ENCODE measurements around the gene PGAP2. TPM values are rescaled to one million over a fixed set of nuclear protein-coding genes. Genes with fewer than 3 reads are reported as not detected.

PGAP2 gene
- total RNA-seq, 2 experiments from 2014 or later = 33.1 to 36.7 TPM

- CTCF ChIA-PET = interaction anchor here (0.7 to 26.5 kb wide), 4 partner anchors 7 to 227 kb away, joined by 3 to 775 read pairs (median 112); partner anchors contain the start of gene STIM1
- DNase-seq (no peak), ATAC-seq (no peak)
- H3K27me3 Mint-ChIP-seq = no peaks in the 10 kb centered on the region
- no peaks in the 10 kb centered on the region for H3K36me3 Mint-ChIP-seq (ENCODE audit: low read depth)
- POLR2A ChIA-PET = interaction anchor here (0.6 to 1.1 kb wide), 3 partner anchors 9 to 227 kb away, joined by 3 to 4 read pairs (median 4); partner anchors contain the start of gene STIM1
- no peaks in the 10 kb centered on the region for H3K9me3 Mint-ChIP-seq
- H3K27ac Mint-ChIP-seq = peak overlapping the region; percentile 53
- no peak overlapping the region for H3K4me3 Mint-ChIP-seq
- intact Hi-C loops (cut with micrococcal nuclease) = no loop called here
- TF ChIP-seq CTCF (IDR thresholded peaks at IDR 0.05) = no peak
- H3K4me1 Mint-ChIP-seq (ENCODE audit: low read depth) = peaks cover 45% of the 10 kb centered on the region
Measured at GRCh38 chr11:3845670-3846069, 37.3 kb downstream of the PGAP2 start.

DNA sequence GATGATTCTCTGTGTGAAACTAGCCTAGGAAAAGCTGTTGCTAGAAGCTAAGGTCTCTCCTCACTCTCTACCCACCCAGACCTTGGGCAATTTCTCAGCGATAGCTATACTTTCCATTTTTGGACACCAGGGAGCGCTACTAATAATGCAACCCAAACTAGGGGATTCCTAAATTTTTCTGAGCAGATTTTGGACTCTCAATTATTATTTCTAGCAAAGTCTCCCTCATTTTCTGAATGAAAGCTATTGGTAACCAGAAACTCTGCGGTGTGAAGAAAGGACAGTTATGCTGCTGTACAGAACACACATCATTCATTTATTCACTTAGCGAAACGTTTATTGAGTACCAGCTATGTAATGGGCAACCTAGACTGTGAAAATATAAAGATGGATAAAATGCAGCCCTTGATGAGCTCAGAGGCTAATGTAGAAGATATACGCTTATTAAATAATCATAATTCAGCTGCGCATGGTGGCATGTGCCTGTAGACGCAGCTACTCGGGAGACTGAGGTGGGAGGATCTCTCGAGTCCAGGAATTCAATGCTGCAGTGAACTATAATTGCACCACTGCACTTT lies 41.0 kb downstream of the PGAP2 start:
- H3K36me3 Mint-ChIP-seq (ENCODE audit: low read depth) = no peaks in the 10 kb centered on the region
- H3K27me3 Mint-ChIP-seq = no peaks in the 10 kb centered on the region
- H3K4me1 Mint-ChIP-seq (ENCODE audit: low read depth) = peaks cover 51% of the 10 kb centered on the region
- ChIA-PET POLR2A (interaction anchor here (1.0 to 8.9 kb wide), 3 partner anchors 11 to 224 kb away, joined by 4 to 216 read pairs (median 4); partner anchors contain the start of gene RHOG), CTCF (interaction anchor here (0.7 to 26.5 kb wide), 55 partner anchors 8 to 259 kb away, joined by 3 to 775 read pairs (median 4); partner anchors contain the start of gene RHOG)
- DNase-seq = peak; percentile 61
- ATAC-seq = peak; percentile 58
- peak overlapping the region; percentile 35 for H3K27ac Mint-ChIP-seq
- intact Hi-C loops (cut with micrococcal nuclease) = loop anchor here (2.0 kb wide), 1 partner anchor 223 kb away; no protein-coding TSS in a partner anchor
- H3K4me3 Mint-ChIP-seq = no peak overlapping the region
- TF ChIP-seq CTCF (IDR thresholded peaks at IDR 0.05) = peak; percentile 79
- H3K9me3 Mint-ChIP-seq = no peaks in the 10 kb centered on the region

DNA sequence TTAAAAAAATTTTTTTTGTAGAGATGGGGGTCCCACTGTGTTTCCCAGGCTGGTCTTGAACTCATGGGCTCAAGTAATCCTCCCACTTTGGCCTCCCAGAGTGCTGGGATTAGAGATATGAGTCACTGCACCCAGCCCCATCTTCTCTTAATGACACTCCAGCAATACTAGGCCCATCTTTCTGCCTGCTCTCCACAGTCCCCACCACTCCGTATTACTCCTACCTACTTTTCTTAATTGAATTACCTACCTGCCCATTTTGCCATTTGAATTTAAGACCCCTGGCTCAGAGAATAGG lies 45.1 kb downstream of the PGAP2 start:
- no peaks in the 10 kb centered on the region for H3K9me3 Mint-ChIP-seq
- H3K36me3 Mint-ChIP-seq (ENCODE audit: low read depth) = peaks cover 17% of the 10 kb centered on the region
- H3K4me1 Mint-ChIP-seq (ENCODE audit: low read depth) = peaks cover 52% of the 10 kb centered on the region
- intact Hi-C loops (cut with micrococcal nuclease) = loop anchor here (5.0 kb wide), 1 partner anchor 134 kb away; no protein-coding TSS in a partner anchor
- TF ChIP-seq CTCF (IDR thresholded peaks at IDR 0.05) = no peak
- ChIA-PET CTCF (interaction anchor here (1.4 to 26.5 kb wide), 16 partner anchors 12 to 219 kb away, joined by 3 to 775 read pairs (median 28); partner anchors contain the start of genes PGAP2 and RHOG), POLR2A (interaction anchor here (0.8 to 8.9 kb wide), 13 partner anchors 14 to 241 kb away, joined by 3 to 216 read pairs (median 11); partner anchors contain the start of genes RHOG and RRM1)
- ATAC-seq = no peak
- peak overlapping the region; percentile 98 for H3K27ac Mint-ChIP-seq
- peak overlapping the region; percentile 87 for H3K4me3 Mint-ChIP-seq
- H3K27me3 Mint-ChIP-seq = no peaks in the 10 kb centered on the region
- peak; percentile 18 for DNase-seq

DNA sequence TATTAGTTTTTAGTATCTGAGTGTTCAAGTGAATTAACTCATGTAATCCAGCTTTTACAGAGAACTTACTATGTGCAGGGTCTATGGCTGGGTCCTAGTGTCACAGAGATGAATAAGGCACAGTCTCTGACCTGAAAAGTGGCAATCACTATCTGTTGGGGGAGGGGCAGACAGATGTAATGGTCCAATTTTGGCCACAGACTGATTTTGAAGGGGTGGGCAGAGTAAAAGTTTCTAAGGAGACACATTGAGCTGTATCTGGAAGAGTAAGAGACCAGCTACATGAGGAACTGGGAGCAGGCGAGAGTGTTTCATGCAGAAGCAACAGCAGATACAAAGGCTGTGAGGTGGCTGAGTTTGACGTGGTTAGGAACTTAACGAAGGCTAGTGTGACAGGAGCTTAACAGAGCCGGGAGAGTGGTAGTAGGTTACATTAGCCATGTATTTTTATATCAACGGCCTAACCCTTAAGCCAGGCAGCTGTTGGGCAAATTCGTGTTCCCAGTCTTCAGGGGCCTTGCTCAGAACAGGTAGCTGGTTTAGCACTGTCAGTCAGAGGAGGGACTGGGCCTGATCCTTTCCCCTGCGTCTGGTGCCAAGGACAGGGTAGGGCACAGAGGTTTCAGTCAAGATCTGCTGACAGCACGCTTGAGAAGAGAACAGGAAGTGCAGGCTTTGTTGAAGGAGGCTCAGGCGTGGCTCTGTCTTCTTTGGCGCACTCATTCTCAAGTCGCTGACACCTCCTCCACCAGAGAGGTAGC lies 45.7 kb downstream of the PGAP2 start:
- DNase-seq (peak; percentile 85), ATAC-seq (peak; percentile 65)
- Mint-ChIP-seq H3K27ac (peak overlapping the region; percentile 98), H3K36me3 (ENCODE audit: low read depth) (peaks cover 21% of the 10 kb centered on the region), H3K4me1 (ENCODE audit: low read depth) (peaks cover 54% of the 10 kb centered on the region), H3K4me3 (peak overlapping the region; percentile 87), H3K27me3 (no peaks in the 10 kb centered on the region), H3K9me3 (no peaks in the 10 kb centered on the region)
- POLR2A ChIA-PET = interaction anchor here (0.6 to 8.9 kb wide), 41 partner anchors 8 to 241 kb away, joined by 3 to 216 read pairs (median 5); partner anchors contain the start of genes RHOG and RRM1
- intact Hi-C loops (cut with micrococcal nuclease) = loop anchor here (5.0 kb wide), 1 partner anchor 133 kb away; no protein-coding TSS in a partner anchor
- CTCF ChIA-PET = interaction anchor here (0.6 to 26.5 kb wide), 59 partner anchors 12 to 251 kb away, joined by 3 to 775 read pairs (median 6); partner anchors contain the start of genes PGAP2, RHOG and RRM1
- TF ChIP-seq CTCF (IDR thresholded peaks at IDR 0.05) = no peak
